Measurements from ENCODE around the gene RXFP2. TPM values are rescaled to one million over a fixed set of nuclear protein-coding genes. Genes with fewer than 3 reads are reported as not detected.

Gene RXFP2
- total and polyA plus RNA-seq, 2 experiments from 2014 or later = not detected

GRCh38 chr13:31742097-31742734, 2.9 kb downstream of the RXFP2 start:
- Histone ChIP-seq H3K4me2 (ENCODE audit: unreplicated experiment) (peak overlapping the region; percentile 67), H2AFZ (peak overlapping the region; percentile 86), H3K27me3 (replicated peaks; ENCODE audit: insufficient read depth) (no peaks in the 10 kb centered on the region), H3K4me1 (ENCODE audit: insufficient read depth) (peaks cover 9% of the 10 kb centered on the region), H3K9me2 (ENCODE audit: insufficient read depth) (no peaks in the 10 kb centered on the region), H3F3A (ENCODE audit: insufficient read depth) (peaks cover 4% of the 10 kb centered on the region; the same call in 1 of the 2 replicates), H3K9ac (peak overlapping the region; percentile 37; the same call in 1 of the 2 replicates), H3K36me3 (ENCODE audit: low read depth) (no peaks in the 10 kb centered on the region), H4K20me1 (ENCODE audit: insufficient read depth) (no peaks in the 10 kb centered on the region), H3K27ac (no peak overlapping the region), H3K79me2 (ENCODE audit: insufficient read depth) (no peaks in the 10 kb centered on the region), H3K4me3 (peak overlapping the region; percentile 40), H3K9me3 (ENCODE audit: low read depth) (no peaks in the 10 kb centered on the region)
- WGBS, 2 experiments (ENCODE audit: low coverage in 1 of 2, low lambda C conversion rate in 2 of 2, missing lambda C conversion rate in 2 of 2) = 12 to 15% methylated on average over 7 of the region's 7 CpGs
- in situ Hi-C loops (cut with MboI) = loop anchor here (25.0 kb wide), 1 partner anchor 505 kb away; no protein-coding TSS in a partner anchor
- TF ChIP-seq EZH2phosphoT487 (IDR thresholded peaks at IDR 0.05; ENCODE audit: insufficient read depth, low read depth) (no peak), EZH2 (IDR thresholded peaks at IDR 0.05; ENCODE audit: insufficient read depth, poor library complexity, severe bottlenecking) (no peak)
- DNase-seq = peak; percentile 85

GRCh38 chr13:31747291-31747690, 8.0 kb downstream of the RXFP2 start:
- Histone ChIP-seq H2AFZ (no peak overlapping the region), H3K9me2 (ENCODE audit: insufficient read depth) (no peaks in the 10 kb centered on the region), H3K36me3 (ENCODE audit: low read depth) (no peaks in the 10 kb centered on the region), H3K9ac (no peak overlapping the region), H3K27me3 (replicated peaks; ENCODE audit: insufficient read depth) (no peaks in the 10 kb centered on the region), H3K4me1 (ENCODE audit: insufficient read depth) (peaks cover 38% of the 10 kb centered on the region), H3K4me2 (ENCODE audit: unreplicated experiment) (no peak overlapping the region), H3K79me2 (ENCODE audit: insufficient read depth) (no peaks in the 10 kb centered on the region), H4K20me1 (ENCODE audit: insufficient read depth) (no peaks in the 10 kb centered on the region), H3K9me3 (ENCODE audit: low read depth) (no peaks in the 10 kb centered on the region), H3F3A (ENCODE audit: insufficient read depth) (peaks cover 35% of the 10 kb centered on the region), H3K27ac (peak overlapping the region; percentile 40; the same call in 1 of the 2 replicates), H3K4me3 (no peak overlapping the region)
- WGBS, 2 experiments (ENCODE audit: low coverage in 1 of 2, low lambda C conversion rate in 2 of 2, missing lambda C conversion rate in 2 of 2) = 79 to 85% methylated on average over 3 of the region's 3 CpGs
- in situ Hi-C loops (cut with MboI) = loop anchor here (25.0 kb wide), 1 partner anchor 510 kb away; no protein-coding TSS in a partner anchor
- TF ChIP-seq EZH2phosphoT487 (IDR thresholded peaks at IDR 0.05; ENCODE audit: insufficient read depth, low read depth) = no peak
- no peak for TF ChIP-seq EZH2 (IDR thresholded peaks at IDR 0.05; ENCODE audit: insufficient read depth, poor library complexity, severe bottlenecking)
- DNase-seq = no peak

GRCh38 chr13:31747966-31748365, 8.6 kb downstream of the RXFP2 start:
- Histone ChIP-seq H4K20me1 (ENCODE audit: insufficient read depth) (no peaks in the 10 kb centered on the region), H3K27me3 (replicated peaks; ENCODE audit: insufficient read depth) (no peaks in the 10 kb centered on the region), H3K27ac (peak overlapping the region; percentile 40), H3K4me2 (ENCODE audit: unreplicated experiment) (no peak overlapping the region), H3K36me3 (ENCODE audit: low read depth) (no peaks in the 10 kb centered on the region), H3K9me2 (ENCODE audit: insufficient read depth) (no peaks in the 10 kb centered on the region), H3K4me1 (ENCODE audit: insufficient read depth) (peaks cover 38% of the 10 kb centered on the region), H3K79me2 (ENCODE audit: insufficient read depth) (no peaks in the 10 kb centered on the region), H3K4me3 (no peak overlapping the region), H3F3A (ENCODE audit: insufficient read depth) (peaks cover 35% of the 10 kb centered on the region), H2AFZ (no peak overlapping the region), H3K9ac (no peak overlapping the region), H3K9me3 (ENCODE audit: low read depth) (no peaks in the 10 kb centered on the region)
- in situ Hi-C loops (cut with MboI) = loop anchor here (25.0 kb wide), 1 partner anchor 511 kb away; no protein-coding TSS in a partner anchor
- 53 to 67% methylated on average over 2 of the region's 2 CpGs for WGBS, 2 experiments (ENCODE audit: low coverage in 1 of 2, low lambda C conversion rate in 2 of 2, missing lambda C conversion rate in 2 of 2)
- DNase-seq = peak; percentile 47
- TF ChIP-seq EZH2phosphoT487 (IDR thresholded peaks at IDR 0.05; ENCODE audit: insufficient read depth, low read depth) (no peak), EZH2 (IDR thresholded peaks at IDR 0.05; ENCODE audit: insufficient read depth, poor library complexity, severe bottlenecking) (no peak)

GRCh38 chr13:31749929-31750328, 10.6 kb downstream of the RXFP2 start:
- Histone ChIP-seq H3K27me3 (replicated peaks; ENCODE audit: insufficient read depth) (no peaks in the 10 kb centered on the region), H3K9ac (peak overlapping the region; percentile 55), H4K20me1 (ENCODE audit: insufficient read depth) (no peaks in the 10 kb centered on the region), H3K9me2 (ENCODE audit: insufficient read depth) (no peaks in the 10 kb centered on the region), H3K9me3 (ENCODE audit: low read depth) (no peaks in the 10 kb centered on the region), H3K36me3 (ENCODE audit: low read depth) (no peaks in the 10 kb centered on the region), H3F3A (ENCODE audit: insufficient read depth) (peaks cover 49% of the 10 kb centered on the region), H3K27ac (peak overlapping the region; percentile 87), H3K4me1 (ENCODE audit: insufficient read depth) (peaks cover 48% of the 10 kb centered on the region), H3K79me2 (ENCODE audit: insufficient read depth) (no peaks in the 10 kb centered on the region), H3K4me2 (ENCODE audit: unreplicated experiment) (peak overlapping the region; percentile 50), H3K4me3 (0 out of 2 replicates have a peak overlapping the region, but pooled peaks have one; percentile 26), H2AFZ (no peak overlapping the region)
- peak; percentile 94 for DNase-seq
- WGBS, 2 experiments (ENCODE audit: low coverage in 1 of 2, low lambda C conversion rate in 2 of 2, missing lambda C conversion rate in 2 of 2) = 0 to 3% methylated on average over 4 of the region's 4 CpGs
- in situ Hi-C loops (cut with MboI) = loop anchor here (25.0 kb wide), 1 partner anchor 513 kb away; no protein-coding TSS in a partner anchor
- TF ChIP-seq EZH2 (IDR thresholded peaks at IDR 0.05; ENCODE audit: insufficient read depth, poor library complexity, severe bottlenecking) (no peak), EZH2phosphoT487 (IDR thresholded peaks at IDR 0.05; ENCODE audit: insufficient read depth, low read depth) (no peak)

Data from GM23248 (cell line).